ENCODE results near the gene PLEK2.
A peak's percentile ranks its signal among the peaks of the same experiment; 100 is the strongest.
"Not testable (repeated sequence)": the region's sequence is repeated elsewhere in the genome, so short reads cannot be mapped to it uniquely, and the experiment has no call there.

Gene PLEK2, protein sequence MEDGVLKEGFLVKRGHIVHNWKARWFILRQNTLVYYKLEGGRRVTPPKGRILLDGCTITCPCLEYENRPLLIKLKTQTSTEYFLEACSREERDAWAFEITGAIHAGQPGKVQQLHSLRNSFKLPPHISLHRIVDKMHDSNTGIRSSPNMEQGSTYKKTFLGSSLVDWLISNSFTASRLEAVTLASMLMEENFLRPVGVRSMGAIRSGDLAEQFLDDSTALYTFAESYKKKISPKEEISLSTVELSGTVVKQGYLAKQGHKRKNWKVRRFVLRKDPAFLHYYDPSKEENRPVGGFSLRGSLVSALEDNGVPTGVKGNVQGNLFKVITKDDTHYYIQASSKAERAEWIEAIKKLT

DNA sequence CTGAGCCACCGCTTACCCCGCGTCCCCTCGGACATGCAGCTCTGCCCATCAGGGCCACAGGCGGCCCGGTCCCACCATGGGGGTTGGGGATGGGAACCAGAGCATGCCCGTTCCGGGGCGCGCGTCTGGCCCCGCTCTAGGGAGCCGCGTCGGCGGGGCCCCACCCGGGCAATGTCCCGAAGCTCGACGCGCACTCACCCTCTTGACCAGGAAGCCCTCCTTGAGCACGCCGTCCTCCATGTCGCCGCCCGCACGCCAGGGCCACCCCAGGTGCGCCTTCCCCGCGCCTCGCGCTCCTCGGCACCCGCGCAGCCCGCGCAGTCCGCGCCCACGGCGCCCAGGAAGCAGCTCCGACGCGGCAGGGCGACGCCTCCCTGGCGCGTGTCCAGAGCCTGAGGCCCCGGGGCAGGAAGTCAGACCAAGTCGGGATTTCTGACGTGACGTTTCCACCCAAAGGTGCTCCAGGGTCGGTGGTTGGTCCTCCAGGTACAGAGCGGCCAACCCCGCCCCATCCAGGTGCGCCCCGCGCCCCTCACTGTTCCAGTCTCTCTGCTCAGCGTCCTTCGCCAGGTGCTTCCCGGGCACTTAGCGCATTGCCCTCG is at the start of gene PLEK2:
Gene PLEK2 (minus strand): TSS at position 346 of the 602 bp plus-strand sequence. CDS start 106 bp downstream, at position 240.
- DNase-seq: peak; percentile 72

GRCh38 chr14:67461341-67461985 is 49.5 kb upstream of the PLEK2 start:
- no peak for DNase-seq

- no peak for DNase-seq
Observed at GRCh38 chr14:67459336-67459735, 47.4 kb upstream of the PLEK2 start.

DNA sequence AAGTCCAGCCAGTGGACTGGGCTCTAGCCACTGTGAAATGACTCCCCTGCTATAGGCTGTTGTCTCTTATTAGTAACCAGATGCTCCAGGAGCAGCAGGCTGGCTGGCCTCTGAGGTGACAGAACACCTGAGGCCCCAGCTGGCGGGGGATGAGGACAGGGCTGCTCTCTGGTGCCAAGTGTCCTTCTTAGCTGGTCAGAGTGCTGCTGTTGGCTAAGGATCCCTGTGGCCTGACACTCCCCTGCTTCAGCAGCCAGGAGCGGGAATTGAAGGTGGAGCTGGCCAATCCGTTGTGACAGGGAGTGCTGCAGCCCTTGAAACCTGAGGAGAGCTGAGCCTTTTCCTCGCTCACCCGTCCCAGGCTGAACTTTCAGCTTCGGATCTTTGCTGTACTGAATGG is 45.8 kb upstream of the PLEK2 start:
- DNase-seq: no peak

DNA sequence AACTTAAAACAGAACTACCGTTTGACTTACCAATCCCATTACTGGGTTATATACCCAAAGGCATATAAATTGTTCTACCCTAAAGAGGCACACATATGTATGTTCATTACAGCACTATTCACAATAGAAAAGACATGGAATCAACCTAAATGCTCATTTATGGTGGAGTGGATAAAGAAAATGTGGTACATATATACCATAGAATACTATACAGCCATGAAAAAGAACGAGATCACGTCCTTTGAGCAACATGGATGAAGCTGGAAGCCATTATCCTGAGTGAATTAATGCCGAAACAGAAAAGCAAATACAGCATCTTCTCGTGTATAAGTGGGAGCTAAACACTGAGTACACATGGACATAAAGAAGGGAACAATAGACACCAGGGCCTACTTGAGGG is 44.8 kb upstream of the PLEK2 start:
- DNase-seq: no peak

- no peak for DNase-seq
Observed at GRCh38 chr14:67453575-67454300, 41.8 kb upstream of the PLEK2 start.

DNA sequence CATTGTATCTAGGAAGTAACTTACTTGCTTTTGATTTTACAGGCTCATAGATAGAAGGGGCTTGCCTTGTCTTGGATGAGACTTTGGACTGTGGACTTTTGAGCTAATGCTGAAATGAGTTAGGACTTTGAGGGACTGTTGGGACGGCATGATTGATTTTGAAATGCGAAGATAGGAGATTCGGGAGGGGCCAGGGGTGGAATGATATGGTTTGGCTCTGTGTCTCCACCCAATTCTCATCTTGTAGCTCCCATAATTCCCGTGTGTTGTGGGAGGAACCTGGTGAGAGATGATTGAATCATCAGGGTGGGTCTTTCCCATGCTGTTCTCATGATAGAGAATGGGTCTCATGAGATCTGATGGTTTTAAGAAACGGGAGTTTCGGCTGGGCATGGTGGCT is 39.7 kb upstream of the PLEK2 start:
- not testable (repeated sequence) for DNase-seq

DNA sequence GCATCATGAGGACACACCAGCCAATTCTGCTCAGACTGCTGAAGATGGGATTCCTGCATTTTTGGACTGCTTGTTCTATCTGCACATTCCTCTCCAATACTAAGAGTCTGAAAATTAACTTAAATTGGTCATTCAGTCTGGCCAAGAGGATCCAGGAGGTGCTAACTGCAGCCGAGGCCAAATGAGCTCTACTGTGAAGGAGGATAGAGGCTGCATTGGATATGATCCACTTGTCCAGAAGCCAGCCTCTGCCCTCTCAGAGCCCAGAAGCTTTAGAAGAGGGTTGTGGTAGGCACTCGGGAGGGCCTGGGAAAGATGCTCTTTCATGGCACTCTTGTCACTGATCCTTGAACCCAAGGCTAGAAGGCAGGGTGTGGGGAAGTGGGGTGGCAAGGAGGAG is 37.1 kb upstream of the PLEK2 start:
- DNase-seq: no peak

DNA sequence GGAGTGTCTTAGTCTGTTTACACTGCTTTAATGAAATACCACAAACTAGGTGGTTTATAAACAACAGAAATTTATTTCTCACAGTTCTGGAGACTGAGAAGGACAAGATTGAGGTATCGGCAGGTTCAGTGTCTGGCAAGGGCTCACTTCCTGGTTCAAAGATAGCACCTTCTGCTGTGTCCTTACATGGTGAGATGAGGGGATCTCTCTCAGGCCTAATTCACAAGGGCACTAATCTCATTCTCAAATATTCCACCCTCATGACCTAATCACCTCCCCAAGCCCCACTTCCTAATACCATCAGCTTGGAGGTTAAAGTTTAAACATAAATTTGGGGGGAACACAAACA is 35.0 kb upstream of the PLEK2 start:
- DNase-seq: no peak

GRCh38 chr14:67446371-67447032 is 34.5 kb upstream of the PLEK2 start:
- DNase-seq: peak; percentile 29

- no peak for DNase-seq
Observed at GRCh38 chr14:67444395-67444794, 32.4 kb upstream of the PLEK2 start.

DNA sequence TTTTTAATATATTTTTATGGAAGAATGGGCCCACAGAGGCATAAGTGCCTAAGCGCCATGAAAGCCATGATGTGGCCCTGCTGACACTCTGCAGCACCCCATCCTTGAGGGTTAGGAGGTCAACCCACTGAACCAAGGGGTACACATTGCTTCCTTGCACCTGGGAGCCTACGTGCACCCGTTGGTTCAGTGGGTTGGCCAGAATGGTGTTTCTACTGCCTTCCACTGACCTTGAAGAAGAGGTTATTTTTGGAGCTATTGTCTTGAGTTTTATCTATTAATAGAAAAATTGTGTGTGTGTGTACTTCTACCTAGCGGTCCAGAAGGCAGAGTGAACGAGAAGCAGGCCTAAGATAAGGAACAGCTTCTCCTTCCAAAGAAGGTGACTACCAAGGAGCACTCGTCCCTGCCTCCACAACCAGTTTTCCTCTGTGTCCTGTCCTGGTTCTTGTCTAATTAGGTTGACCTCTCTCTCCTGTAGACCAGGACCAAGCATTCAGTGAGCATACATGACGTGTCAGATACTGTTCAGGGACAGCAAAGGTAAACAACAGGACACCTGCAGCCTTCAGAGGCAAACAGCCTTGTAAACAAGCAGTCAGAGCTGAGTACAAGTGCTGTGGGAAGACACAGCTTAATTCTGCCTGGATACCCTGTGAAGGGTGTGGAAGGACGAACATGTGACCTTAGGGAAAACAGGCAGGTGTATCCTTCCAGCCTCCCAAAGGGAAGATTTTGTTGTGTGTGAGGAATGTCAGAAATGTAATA is 30.4 kb upstream of the PLEK2 start:
- DNase-seq: peak; percentile 80

- DNase-seq: no peak
Observed at GRCh38 chr14:67441672-67442071, 29.7 kb upstream of the PLEK2 start.

DNA sequence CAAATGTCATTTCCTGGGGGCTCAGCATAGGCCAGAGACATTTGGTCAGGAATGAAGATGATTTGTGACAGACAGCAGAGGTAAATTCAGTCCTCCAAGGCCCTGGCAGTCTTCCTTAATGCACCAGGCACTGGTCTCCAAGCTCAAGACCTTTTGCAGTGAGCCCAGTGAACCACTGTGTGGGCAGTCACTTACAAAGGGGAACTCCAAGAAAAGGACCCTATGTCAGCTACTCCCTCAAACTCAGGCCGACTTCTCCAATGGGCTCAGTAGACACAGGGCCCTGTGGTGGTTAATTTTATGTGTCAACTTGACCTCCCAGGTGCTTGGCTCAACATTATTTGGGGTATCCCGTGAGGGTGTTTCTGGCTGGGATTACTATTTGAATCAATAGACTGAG is 29.3 kb upstream of the PLEK2 start:
- no peak for DNase-seq

DNA sequence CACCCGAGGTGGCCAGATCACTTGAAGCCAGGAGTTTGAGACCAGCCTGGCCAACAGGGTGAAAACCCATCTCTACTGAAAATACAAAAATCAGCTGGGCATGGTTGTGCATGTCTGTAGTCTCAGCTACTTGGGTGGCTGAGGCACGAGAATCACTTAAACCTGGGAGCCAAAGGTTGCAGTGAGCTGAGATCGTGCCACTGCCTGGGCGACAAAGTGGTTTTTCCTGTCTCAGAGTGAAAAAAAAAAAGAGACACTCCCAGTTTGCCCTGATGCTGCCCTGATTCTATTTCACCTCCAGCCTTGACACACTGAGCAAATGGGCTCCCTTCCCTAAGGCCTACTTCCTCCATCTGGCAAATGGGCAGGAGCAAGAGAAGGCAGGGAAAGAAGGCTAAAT is 28.5 kb upstream of the PLEK2 start:
- peak; percentile 79 for DNase-seq

- DNase-seq: no peak
Observed at GRCh38 chr14:67438969-67439368, 27.0 kb upstream of the PLEK2 start.

- no peak for DNase-seq
Observed at GRCh38 chr14:67436006-67436866, 24.3 kb upstream of the PLEK2 start.

- DNase-seq: no peak
Observed at GRCh38 chr14:67435603-67436002, 23.6 kb upstream of the PLEK2 start.

GRCh38 chr14:67432050-67432564 is 20.1 kb upstream of the PLEK2 start:
- DNase-seq: no peak

DNA sequence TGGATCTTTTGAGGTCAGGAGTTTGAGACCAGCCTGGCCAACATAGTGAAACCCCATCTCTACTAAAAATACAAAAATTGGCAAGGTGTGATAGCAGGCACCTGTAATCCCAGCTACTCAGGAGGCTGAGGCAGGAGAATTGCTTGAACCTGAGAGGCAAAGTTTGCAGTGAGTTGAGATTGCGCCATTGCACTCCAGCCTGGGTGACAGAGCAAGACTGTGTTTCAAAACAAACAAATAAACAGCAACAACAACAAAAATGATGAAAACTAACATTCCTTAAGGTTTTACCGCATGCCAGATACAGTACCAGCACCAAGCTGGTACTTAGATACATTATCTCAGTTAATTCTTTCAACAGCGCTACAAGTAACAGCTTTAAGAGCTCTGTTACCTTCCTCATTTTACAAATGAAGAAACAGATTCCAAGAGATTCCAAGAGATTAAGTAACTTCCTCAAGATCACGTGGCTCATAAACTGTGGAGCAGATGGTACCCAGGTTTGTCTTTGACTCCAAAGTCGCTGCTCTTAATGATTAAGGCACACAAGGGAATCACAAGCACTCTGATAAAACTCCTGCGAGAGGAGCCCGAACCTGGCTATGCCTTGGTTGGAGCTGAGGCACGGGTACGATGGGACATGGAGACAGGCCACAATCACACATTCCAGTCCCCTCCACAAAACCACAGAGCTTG is 17.7 kb upstream of the PLEK2 start:
- no peak for DNase-seq
